Measurements from ENCODE around the gene WDFY4. TPM values are rescaled to one million over a fixed set of nuclear protein-coding genes. Genes with fewer than 3 reads are reported as not detected.

Gene WDFY4
- total and polyA plus RNA-seq, 11 donors, result 0.46 to 19.8 (median 1.0) TPM

- TF ChIP-seq POLR2A (IDR thresholded peaks at IDR 0.05), result no peak
- TF ChIP-seq, protein P1, sequence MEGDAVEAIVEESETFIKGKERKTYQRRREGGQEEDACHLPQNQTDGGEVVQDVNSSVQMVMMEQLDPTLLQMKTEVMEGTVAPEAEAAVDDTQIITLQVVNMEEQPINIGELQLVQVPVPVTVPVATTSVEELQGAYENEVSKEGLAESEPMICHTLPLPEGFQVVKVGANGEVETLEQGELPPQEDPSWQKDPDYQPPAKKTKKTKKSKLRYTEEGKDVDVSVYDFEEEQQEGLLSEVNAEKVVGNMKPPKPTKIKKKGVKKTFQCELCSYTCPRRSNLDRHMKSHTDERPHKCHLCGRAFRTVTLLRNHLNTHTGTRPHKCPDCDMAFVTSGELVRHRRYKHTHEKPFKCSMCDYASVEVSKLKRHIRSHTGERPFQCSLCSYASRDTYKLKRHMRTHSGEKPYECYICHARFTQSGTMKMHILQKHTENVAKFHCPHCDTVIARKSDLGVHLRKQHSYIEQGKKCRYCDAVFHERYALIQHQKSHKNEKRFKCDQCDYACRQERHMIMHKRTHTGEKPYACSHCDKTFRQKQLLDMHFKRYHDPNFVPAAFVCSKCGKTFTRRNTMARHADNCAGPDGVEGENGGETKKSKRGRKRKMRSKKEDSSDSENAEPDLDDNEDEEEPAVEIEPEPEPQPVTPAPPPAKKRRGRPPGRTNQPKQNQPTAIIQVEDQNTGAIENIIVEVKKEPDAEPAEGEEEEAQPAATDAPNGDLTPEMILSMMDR (IDR thresholded peaks at IDR 0.05), result peak in 2 of 12 donors; percentile 7 to 14
- Histone ChIP-seq H3K9me3 (no peaks in the 10 kb centered on the region), H3K36me3 (no peaks in the 10 kb centered on the region), H3K4me1 (peaks cover 0 to 17% (median 0%) of the 10 kb centered on the region in 12 donors), H3K27me3 (no peaks in the 10 kb centered on the region), H3K4me3 (no peak overlapping the region), H3K27ac (no peak overlapping the region)
- peak in 1 of 4 donors; percentile 43 for ATAC-seq
- intact Hi-C loops (cut with DNase I), result loop anchor here in 1 of 10 donors (5.0 kb wide), 1 partner anchor 282 kb away; no protein-coding TSS in a partner anchor
- 83 to 88% (median 85%) methylated on average over 7 of the region's 7 CpGs for WGBS, 4 donors
- DNase-seq, result no peak
These were observed 35.2 kb upstream of the WDFY4 start for GRCh38 chr10:48649349-48649944.

GRCh38 chr10:48651293-48651692 is 33.4 kb upstream of the WDFY4 start:
- TF ChIP-seq POLR2A (IDR thresholded peaks at IDR 0.05), result no peak
- TF ChIP-seq, protein P1 (IDR thresholded peaks at IDR 0.05), result no peak
- DNase-seq, result no peak
- Histone ChIP-seq H3K9me3 (no peaks in the 10 kb centered on the region), H3K36me3 (no peaks in the 10 kb centered on the region), H3K27ac (no peak overlapping the region), H3K4me3 (no peak overlapping the region), H3K4me1 (peaks cover 0 to 27% (median 8%) of the 10 kb centered on the region in 12 donors), H3K27me3 (no peaks in the 10 kb centered on the region)
- WGBS, 4 donors, result 82 to 93% (median 86%) methylated on average over 2 of the region's 2 CpGs
- no peak for ATAC-seq
- intact Hi-C loops (cut with DNase I), result loop anchor here in 5 of 10 donors (5.0 to 10.0 kb wide), 3 partner anchors 44 to 754 kb away; partner anchors contain the start of gene ARHGAP22 (in 1 of the 5)

DNA sequence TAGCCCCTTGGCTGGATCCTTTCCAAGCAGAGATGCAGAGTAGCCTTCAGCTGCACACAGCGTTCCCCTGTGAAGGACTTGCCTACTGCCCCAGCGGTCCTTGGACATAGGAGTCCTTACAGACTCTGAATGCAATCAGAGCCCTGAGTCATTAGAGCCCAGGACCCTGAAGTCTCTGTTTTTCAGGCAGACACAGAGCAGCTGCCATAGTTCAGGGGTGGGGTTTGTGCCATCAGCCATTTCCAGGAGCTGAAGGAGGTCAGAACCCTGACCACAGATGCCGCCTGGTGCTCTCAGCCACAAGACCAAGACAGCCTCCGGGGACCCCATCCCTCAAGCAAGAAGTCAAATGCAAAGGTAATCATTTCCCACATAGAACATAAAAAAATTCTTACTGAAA is 32.8 kb upstream of the WDFY4 start:
- TF ChIP-seq POLR2A (IDR thresholded peaks at IDR 0.05), result no peak
- TF ChIP-seq, protein P1 (IDR thresholded peaks at IDR 0.05), result no peak
- no peaks in the 10 kb centered on the region for H3K36me3 ChIP-seq
- no peaks in the 10 kb centered on the region for H3K27me3 ChIP-seq
- intact Hi-C loops (cut with DNase I), result loop anchor here in 5 of 10 donors (2.0 to 10.0 kb wide), 4 partner anchors 43 to 753 kb away; partner anchors contain the start of gene ARHGAP22 (in 1 of the 5)
- ATAC-seq (no peak), DNase-seq (no peak)
- no peaks in the 10 kb centered on the region for H3K9me3 ChIP-seq
- peak overlapping the region in 1 of 12 donors; percentile 37 for H3K27ac ChIP-seq
- peak overlapping the region in 2 of 12 donors; percentile 2 to 33 for H3K4me3 ChIP-seq
- peaks cover 0 to 32% (median 12%) of the 10 kb centered on the region in 12 donors for H3K4me1 ChIP-seq
- WGBS, 4 donors, result 78 to 90% (median 81%) methylated on average over 2 to 4 of the region's 4 CpGs

GRCh38 chr10:48652344-48652743 is 32.3 kb upstream of the WDFY4 start:
- ATAC-seq (no peak), DNase-seq (no peak)
- WGBS, 4 donors, result 87 to 92% (median 91%) methylated on average over 4 of the region's 4 CpGs
- intact Hi-C loops (cut with DNase I), result loop anchor here in 5 of 10 donors (2.0 to 10.0 kb wide), 4 partner anchors 44 to 752 kb away; partner anchors contain the start of gene ARHGAP22 (in 1 of the 5)
- Histone ChIP-seq H3K27ac (peak overlapping the region in 1 of 12 donors; percentile 37), H3K27me3 (no peaks in the 10 kb centered on the region), H3K4me3 (peak overlapping the region in 2 of 12 donors; percentile 2 to 33), H3K4me1 (peaks cover 0 to 32% (median 12%) of the 10 kb centered on the region in 12 donors), H3K36me3 (no peaks in the 10 kb centered on the region), H3K9me3 (no peaks in the 10 kb centered on the region)
- TF ChIP-seq POLR2A (IDR thresholded peaks at IDR 0.05), result no peak
- TF ChIP-seq, protein P1 (IDR thresholded peaks at IDR 0.05), result no peak
